GM21576 (cell line): Measurements from ENCODE around the gene RTKN.
"Not testable (repeated sequence)": the region's sequence is repeated elsewhere in the genome, so short reads cannot be mapped to it uniquely, and the experiment has no call there.

Experiments used
- ATAC-seq: cut with Tn5 transposase; IDR thresholded peaks from one replicate; pipeline ENCODE4 v1.9.1; 2021; ENCODE audit warnings: mild to moderate bottlenecking, moderate library complexity; ENCODE audit not compliant: unreplicated experiment

RTKN gene

DNA sequence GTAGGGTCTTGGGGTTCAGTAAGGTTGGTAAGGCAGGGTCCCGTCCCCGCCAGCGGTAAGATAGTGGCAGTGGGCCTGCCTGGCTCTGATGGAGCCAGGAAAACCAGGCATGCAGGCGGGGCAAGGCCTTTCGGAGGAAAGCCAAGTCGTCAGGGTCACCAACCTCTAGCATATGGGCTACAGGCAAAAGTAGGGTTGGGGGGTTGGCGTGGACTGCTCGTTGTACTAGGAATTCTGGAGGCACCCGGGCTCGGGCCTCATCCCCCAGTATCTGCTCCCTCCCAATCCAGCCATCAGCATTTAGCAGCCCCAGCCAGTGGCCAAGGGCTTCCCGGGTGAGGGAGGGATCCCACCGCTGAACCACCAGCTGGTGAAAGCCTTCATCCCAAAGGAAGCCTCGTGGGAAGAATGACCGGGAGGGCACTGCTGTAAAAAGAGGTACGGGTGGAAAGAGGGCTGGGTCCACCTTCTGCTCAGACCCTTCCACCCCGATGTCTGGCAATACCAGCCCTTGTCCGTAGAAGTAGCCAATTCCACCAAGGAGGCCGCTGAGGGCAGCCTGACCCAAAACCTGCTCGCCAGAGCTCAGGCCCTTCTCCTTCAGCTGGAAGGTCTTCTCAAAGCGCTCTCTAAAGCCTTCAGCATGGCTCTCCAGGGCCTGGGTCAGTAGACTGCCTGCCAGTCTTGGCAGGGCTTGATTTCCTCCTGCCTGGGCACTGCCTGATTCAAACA, 20.5 kb upstream of the RTKN start:
- ATAC-seq: no peak

DNA sequence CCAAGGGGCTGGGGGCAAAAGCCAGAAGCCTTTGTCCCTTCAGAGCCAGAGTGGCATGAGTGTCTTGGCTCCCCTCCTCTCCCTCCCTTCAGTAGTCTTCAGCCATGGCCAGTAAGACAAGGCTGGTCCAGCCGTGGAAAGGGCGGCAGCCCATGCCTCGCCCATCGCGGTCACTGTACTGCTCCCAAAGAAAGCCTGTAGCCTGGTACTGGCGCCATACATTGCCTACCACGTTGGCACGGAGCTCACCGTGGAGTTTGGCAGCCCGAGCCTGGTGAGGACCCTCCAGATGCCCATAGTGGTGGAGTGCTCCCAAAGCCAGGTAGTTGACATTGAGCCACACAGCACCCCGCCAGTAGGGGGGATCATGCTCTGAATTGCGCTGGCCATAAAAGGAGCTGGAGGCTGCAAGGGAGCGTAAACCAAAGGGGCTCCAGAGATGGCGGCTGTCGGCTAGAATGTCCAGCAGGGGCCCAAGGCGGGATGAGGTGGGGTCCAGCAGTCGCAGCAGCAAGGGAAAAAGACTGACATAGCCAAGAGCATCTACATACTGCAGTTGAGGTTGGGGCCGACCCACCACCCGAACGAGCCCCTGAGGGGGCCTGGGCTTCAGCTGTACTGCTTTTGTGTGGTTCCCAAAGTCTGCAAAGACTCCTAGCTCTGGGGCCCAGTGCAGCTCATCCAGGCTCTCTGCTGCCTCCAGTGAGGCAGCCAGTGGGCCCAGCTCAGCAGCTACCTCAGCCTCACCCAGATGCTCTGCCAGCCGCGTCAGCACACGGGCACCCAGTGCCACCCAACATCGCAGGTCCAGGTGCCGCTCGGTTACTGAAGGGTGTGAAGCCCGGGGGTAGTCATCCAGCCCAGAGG, 19.7 kb upstream of the RTKN start:
- ATAC-seq: no peak

DNA sequence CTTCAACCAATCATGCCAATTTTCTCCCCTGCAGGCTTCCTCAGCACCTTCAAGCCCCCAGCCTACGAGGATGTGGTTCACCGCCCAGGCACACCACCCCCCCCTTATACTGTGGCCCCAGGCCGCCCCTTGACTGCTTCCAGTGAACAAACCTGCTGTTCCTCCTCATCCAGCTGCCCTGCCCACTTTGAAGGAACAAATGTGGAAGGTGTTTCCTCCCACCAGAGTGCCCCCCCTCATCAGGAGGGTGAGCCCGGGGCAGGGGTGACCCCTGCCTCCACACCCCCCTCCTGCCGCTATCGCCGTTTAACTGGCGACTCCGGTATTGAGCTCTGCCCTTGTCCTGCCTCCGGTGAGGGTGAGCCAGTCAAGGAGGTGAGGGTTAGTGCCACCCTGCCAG, 18.4 kb upstream of the RTKN start:
- ATAC-seq: not testable (repeated sequence)

GRCh38 chr2:74459503-74460118, 17.9 kb upstream of the RTKN start:
- not testable (repeated sequence) for ATAC-seq

GRCh38 chr2:74458938-74459363, 17.2 kb upstream of the RTKN start:
- ATAC-seq: no peak

- peak; percentile 79 for ATAC-seq
Measured at GRCh38 chr2:74458132-74458937, 16.6 kb upstream of the RTKN start, which contains the start of gene WBP1. WBP1 (plus strand) TSS chr2:74458438; CDS start chr2:74458603, 165 bp downstream.

GRCh38 chr2:74457549-74458131, 15.9 kb upstream of the RTKN start:
- peak; percentile 25 for ATAC-seq

DNA sequence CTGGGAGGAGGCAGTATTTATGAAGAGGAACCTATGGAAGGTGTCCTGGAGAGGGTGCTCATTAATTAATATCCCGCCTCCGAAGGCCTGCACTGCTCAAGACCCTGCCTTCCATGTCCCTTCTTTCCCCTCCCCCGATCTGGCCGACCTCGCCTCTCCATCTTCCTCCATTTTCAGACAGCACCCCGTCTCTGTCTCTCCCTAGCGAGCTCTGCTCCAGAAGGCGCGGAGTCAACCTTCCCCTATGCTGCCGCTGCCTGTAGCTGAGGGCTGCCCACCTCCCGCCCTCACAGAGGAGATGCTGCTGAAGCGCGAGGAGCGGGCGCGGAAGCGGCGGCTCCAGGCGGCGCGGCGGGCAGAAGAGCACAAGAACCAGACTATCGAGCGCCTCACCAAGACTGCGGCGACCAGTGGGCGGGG, 15.4 kb upstream of the RTKN start:
- no peak for ATAC-seq

DNA sequence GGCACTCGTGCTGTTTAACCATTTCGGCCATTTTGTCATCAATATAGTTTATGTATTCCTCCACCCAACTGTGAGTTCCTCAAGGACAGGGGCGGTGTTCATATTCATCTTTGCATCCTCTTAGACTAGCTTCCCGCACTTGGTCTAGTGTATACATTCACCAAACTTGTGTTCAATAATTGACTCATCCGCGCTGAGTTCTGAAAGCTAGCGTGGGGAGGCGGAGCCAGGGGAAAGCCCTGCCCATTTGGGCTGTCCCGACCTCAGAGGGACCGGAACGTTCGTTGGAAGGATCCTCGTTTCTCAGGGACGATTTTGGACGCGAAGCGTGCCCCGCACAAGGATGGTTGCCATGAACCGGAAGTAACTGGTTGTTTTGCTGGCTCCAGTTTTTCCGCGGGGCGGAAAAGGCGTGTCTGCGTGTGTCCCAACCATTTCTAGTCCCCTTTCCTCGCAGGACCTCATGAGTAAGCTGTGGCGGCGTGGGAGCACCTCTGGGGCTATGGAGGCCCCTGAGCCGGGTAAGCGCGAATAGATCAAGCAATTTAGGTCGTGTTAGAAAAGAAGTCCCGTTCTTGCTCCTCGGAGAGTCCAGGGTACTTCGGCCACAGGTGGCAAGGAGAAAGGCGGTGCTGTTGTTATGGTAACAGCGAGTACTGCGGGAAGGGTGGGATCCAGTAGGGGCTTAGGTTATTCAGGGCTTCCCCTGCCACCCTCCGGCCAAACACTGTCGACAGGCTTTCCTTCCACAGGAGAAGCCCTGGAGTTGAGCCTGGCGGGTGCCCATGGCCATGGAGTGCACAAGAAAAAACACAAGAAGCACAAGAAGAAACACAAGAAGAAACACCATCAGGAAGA, 13.1 kb upstream of the RTKN start, which contains the start of gene INO80B:
INO80B (plus strand) TSS at position 434 of the 858 bp plus-strand sequence; CDS start at position 464, 30 bp downstream.
- peak; percentile 36 for ATAC-seq

DNA sequence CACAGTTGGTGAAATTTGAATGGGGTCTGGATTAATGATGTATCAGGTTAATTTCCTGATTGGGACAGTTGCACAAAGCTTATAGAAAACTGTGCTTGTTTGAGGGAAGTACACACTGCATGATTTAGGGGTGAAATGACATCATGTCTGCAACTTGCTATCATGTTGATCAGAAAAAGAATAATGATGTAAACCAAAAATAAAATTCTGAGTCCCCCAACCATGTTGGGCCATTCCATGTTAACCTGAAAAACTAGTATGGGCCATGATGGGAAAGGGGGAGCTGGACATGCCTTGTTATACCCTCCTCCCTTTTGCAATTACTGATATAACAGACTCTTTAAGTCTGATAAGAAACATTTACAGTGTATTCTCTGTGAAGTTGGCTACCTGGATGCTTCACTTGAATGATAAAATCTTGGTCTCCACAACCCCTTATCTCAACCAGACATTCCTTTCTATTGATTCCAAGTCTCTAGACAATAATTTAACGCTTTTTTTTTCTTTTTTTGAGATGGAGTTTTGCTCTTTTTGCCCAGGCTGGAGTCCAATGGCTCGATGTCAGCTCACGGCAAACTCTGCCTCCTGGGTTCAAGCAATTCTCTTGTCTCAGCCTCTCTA, 8.9 kb upstream of the RTKN start:
- no peak for ATAC-seq

DNA sequence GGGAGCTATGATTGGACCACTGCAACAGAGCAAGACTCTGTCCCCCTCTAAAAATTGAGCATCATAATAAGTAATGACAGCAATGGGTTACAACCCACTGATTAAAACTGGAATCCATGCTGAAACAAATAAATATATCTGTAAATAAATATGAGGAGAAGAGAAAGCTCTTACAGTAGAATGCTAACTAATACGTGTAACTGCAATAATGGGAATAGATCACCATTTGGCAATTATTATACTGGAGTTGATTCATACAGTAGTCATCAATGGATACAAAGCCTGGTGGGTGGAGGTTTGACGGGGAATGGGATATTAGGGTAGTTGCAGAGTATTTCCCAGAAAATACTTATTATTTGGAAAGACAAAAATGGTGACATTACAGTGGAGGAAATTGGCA, 7.0 kb upstream of the RTKN start:
- ATAC-seq: no peak

GRCh38 chr2:74447230-74447999, 5.7 kb upstream of the RTKN start:
- no peak for ATAC-seq

- no peak for ATAC-seq
Measured at GRCh38 chr2:74444498-74445318, 3.0 kb upstream of the RTKN start.

DNA sequence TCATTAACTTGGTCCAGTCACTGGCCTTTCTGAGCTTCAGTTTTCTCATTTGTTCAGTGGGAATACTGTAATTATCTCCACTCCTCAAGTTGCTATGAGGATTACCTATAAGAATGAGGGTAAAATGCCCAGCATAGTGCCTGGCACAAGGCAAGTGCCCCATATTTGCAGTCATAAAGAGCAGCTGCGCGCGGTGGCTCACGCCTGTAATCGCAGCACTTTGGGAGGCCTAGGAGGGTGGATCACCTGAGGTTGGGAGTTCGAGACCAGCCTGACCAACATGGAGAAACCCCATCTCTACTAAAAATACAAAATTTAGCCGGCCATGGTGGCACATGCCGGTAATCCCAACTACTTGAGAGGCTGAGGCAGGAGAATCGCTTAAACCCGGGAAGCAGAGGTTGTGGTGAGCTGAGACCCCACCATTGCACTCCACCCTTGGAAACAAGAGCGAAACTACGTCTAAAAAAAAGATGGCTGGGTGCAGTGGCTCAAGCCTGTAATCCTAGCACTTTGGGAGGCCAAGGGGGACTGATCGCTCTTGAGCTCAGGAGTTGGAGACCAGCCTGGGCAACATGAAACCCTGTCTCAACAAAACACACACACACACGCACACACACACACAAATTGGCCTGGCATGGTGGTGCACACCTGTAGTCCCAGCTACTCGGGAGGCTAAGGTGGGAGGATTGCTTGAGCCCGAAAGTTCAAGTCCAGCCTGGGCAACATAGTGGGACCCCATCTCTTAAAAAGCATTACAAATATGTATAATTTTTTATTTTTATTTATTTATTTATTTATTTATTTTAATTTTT, 953 bp upstream of the RTKN start:
- not testable (repeated sequence) for ATAC-seq

GRCh38 chr2:74441170-74441689, 507 bp downstream of the RTKN start:
- no peak for ATAC-seq
